ENCODE results near the gene FAN1.

GRCh38 chr15:30921781-30922479 is 18.2 kb downstream of the FAN1 start:
- TF ChIP-seq ZNF274 (IDR thresholded peaks at IDR 0.05; ENCODE audit: low read depth, low read length) (no peak), SUZ12 (IDR thresholded peaks at IDR 0.05; ENCODE audit: extremely low read depth, insufficient read depth, insufficient read length) (no peak)
